Measurements from ENCODE around the gene HAGHL.
"Not testable (repeated sequence)": the region's sequence is repeated elsewhere in the genome, so short reads cannot be mapped to it uniquely, and the experiment has no call there.

The HAGHL gene

DNA sequence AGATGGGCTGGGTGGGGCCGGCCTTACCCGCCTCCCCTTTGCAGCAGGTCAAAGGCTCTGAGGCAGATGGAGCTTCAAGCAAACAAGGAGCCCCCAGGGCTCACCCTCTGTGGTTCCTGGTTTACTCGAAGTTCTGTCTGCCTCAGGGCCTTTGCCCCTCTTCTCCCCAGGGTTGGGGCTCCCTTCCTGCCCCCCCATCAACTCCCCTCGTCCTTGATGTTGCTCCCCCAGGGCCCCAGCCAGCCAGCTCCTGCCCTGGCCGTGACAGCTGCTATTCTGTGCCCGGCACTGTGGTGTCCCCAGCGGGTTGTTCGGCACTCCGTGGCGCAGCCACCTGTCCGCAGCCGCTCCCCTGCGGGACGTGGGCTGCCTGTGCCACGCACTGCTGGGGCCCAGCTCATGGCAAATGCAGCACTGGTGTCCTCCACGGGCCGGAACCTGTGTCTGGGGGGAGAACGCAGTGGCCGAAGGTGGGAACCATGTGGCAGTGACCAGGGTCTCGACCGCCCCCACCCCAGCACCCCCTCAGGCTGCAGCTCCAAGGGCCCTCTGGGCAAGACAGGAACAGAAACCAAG is 16.3 kb upstream of the HAGHL start:
- in situ Hi-C loops (cut with HindIII; ENCODE audit: low pct_ligation_motif_present, low sequenced_read_pairs) = loop anchor here (25.0 kb wide), 1 partner anchor 277 kb away; the partner anchor contains the start of gene SOX8
- Histone ChIP-seq H3K27me3 (replicated peaks) (peaks cover 19% of the 10 kb centered on the region), H3K27ac (no peak overlapping the region), H3K36me3 (replicated peaks) (no peaks in the 10 kb centered on the region), H3K4me3 (ENCODE audit: low read depth, low read length) (no peak overlapping the region)
- no peak for DNase-seq
- TF ChIP-seq, protein P1, sequence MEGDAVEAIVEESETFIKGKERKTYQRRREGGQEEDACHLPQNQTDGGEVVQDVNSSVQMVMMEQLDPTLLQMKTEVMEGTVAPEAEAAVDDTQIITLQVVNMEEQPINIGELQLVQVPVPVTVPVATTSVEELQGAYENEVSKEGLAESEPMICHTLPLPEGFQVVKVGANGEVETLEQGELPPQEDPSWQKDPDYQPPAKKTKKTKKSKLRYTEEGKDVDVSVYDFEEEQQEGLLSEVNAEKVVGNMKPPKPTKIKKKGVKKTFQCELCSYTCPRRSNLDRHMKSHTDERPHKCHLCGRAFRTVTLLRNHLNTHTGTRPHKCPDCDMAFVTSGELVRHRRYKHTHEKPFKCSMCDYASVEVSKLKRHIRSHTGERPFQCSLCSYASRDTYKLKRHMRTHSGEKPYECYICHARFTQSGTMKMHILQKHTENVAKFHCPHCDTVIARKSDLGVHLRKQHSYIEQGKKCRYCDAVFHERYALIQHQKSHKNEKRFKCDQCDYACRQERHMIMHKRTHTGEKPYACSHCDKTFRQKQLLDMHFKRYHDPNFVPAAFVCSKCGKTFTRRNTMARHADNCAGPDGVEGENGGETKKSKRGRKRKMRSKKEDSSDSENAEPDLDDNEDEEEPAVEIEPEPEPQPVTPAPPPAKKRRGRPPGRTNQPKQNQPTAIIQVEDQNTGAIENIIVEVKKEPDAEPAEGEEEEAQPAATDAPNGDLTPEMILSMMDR (IDR thresholded peaks at IDR 0.05; ENCODE audit: low read depth, low read length, missing control alignments) = no peak

GRCh38 chr16:711084-711483 is 15.8 kb upstream of the HAGHL start:
- no peak overlapping the region for H3K4me3 ChIP-seq (ENCODE audit: low read depth, low read length)
- TF ChIP-seq, protein P1 (IDR thresholded peaks at IDR 0.05; ENCODE audit: low read depth, low read length, missing control alignments) = no peak
- in situ Hi-C loops (cut with HindIII; ENCODE audit: low pct_ligation_motif_present, low sequenced_read_pairs) = loop anchor here (25.0 kb wide), 1 partner anchor 276 kb away; the partner anchor contains the start of gene SOX8
- H3K27ac ChIP-seq = no peak overlapping the region
- H3K27me3 ChIP-seq (replicated peaks) = peaks cover 16% of the 10 kb centered on the region
- no peaks in the 10 kb centered on the region for H3K36me3 ChIP-seq (replicated peaks)
- no peak for DNase-seq

GRCh38 chr16:711548-712320 is 15.2 kb upstream of the HAGHL start:
- Histone ChIP-seq H3K36me3 (replicated peaks) (no peaks in the 10 kb centered on the region), H3K27me3 (replicated peaks) (peaks cover 10% of the 10 kb centered on the region), H3K4me3 (ENCODE audit: low read depth, low read length) (no peak overlapping the region), H3K27ac (no peak overlapping the region)
- peak; percentile 46 for DNase-seq
- TF ChIP-seq, protein P1 (IDR thresholded peaks at IDR 0.05; ENCODE audit: low read depth, low read length, missing control alignments) = peak; percentile 83
- in situ Hi-C loops (cut with HindIII; ENCODE audit: low pct_ligation_motif_present, low sequenced_read_pairs) = loop anchor here (25.0 kb wide), 1 partner anchor 276 kb away; the partner anchor contains the start of gene SOX8

DNA sequence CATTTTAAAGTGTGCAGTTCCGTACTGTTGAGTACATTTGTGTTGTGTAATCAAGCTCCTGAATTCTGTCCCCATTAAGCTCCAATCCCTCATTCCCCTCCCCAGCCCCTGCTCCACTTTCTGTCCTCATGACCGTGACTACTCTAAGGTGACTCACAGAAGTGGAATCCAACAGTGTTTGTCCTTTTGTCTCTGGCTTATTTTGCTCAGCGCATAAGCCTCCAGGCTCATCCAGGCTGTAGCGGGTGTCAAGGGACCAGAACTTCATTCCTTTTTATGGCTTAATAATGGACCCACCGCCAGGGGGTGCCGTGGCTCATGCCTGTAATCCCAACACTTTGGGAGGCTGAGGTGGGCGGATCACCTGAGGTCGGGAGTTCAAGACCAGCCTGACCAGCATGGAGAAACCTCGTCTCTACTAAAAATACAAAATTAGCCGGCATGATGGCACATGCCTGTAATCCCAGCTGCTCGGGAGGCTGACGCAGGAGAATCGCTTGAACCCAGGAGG is 14.1 kb upstream of the HAGHL start:
- peak; percentile 94 for DNase-seq
- H3K27me3 ChIP-seq (replicated peaks); H3K36me3 ChIP-seq (replicated peaks); H3K4me3 ChIP-seq (ENCODE audit: low read depth, low read length): not testable (repeated sequence)
- in situ Hi-C loops (cut with HindIII; ENCODE audit: low pct_ligation_motif_present, low sequenced_read_pairs) = loop anchor here (25.0 kb wide), 1 partner anchor 275 kb away; the partner anchor contains the start of gene SOX8
- H3K27ac ChIP-seq = peak overlapping the region; percentile 64
- TF ChIP-seq, protein P1 (IDR thresholded peaks at IDR 0.05; ENCODE audit: low read depth, low read length, missing control alignments) = peak; percentile 67

DNA sequence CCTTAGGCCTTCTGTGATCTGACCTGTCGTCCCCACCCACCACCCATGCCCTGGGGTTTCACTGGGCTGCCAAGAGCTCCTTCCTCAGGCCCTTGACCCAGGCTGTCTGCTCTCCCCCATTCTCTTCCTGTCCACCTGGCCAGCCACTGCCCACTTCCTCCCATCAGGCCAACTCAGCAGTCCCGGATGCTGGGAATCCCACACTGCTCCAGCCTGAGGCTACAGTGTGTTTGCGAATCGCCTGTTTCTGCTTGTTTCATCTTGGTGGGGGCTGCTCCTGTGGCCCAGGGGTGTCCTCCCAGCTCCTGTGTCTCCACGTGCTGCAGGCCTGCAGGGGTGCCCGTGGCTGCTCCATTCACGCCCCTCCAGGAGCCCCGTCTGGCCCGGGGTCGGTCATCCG is 12.8 kb upstream of the HAGHL start:
- Histone ChIP-seq H3K36me3 (replicated peaks) (peaks cover 2% of the 10 kb centered on the region), H3K27ac (no peak overlapping the region), H3K4me3 (ENCODE audit: low read depth, low read length) (peak overlapping the region; percentile 38), H3K27me3 (replicated peaks) (no peaks in the 10 kb centered on the region)
- in situ Hi-C loops (cut with HindIII; ENCODE audit: low pct_ligation_motif_present, low sequenced_read_pairs) = loop anchor here (25.0 kb wide), 1 partner anchor 273 kb away; the partner anchor contains the start of gene SOX8
- TF ChIP-seq, protein P1 (IDR thresholded peaks at IDR 0.05; ENCODE audit: low read depth, low read length, missing control alignments) = no peak
- DNase-seq = no peak

Measured in brain microvascular endothelial cell (primary cell).